OCI-LY1 (cell line): Measurements from ENCODE around the gene SLC1A2.

Experiments
- EZH2 ChIP-seq: fragments of 200-600 bp; sonication (generic), shearing (Covaris generic); IDR thresholded peaks from 2 replicates; pipeline ENCODE4 v1.8.0; 2017; ENCODE audit warnings: borderline replicate concordance, mixed run types, mild to moderate bottlenecking, antibody characterized with exemption, low read length, moderate library complexity, mixed read lengths
- TF ChIP-seq, protein P1 (sequence below): fragments of 200-600 bp; sonication (generic), shearing (Covaris generic); IDR thresholded peaks from 2 replicates; pipeline ENCODE4 v1.5.1; 2017; ENCODE audit warnings: mild to moderate bottlenecking, antibody characterized with exemption, low read length, moderate library complexity, mixed read lengths

DNA sequence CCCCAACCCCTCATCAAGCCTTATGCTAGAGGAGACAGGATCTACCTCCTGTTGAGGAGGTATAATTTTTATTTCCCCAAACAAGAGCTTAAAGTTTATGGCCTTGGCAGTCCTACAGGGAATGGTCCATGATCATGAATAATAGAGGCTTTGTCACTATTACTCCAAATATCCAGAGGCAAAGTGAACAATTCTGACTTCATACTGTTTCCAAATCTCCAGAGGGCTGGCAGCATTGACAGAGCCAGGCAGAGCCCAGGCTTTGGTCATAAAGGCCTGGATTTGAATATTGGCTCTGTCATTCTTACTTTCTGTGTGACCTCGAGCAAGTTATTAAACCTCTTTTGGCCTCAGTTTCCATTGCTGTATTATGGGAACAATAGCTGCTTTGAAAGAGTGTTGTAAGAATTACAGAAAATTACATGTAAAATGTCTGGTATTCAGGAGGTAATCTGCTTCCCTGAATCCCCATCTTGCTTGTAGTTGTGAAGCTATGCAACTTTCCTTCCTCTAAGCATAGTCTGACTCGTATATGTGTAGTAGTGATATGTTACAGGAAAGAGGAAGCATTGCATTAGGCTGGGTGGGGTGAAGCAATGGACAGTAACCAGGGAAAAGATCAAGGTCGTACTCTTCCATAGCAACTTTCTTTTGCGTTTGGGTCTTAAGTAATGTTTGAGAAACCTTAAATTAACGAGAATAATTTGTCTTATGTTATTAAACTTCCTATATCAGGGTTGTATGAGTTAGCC is 191.6 kb downstream of the SLC1A2 start:
- TF ChIP-seq, protein P1, sequence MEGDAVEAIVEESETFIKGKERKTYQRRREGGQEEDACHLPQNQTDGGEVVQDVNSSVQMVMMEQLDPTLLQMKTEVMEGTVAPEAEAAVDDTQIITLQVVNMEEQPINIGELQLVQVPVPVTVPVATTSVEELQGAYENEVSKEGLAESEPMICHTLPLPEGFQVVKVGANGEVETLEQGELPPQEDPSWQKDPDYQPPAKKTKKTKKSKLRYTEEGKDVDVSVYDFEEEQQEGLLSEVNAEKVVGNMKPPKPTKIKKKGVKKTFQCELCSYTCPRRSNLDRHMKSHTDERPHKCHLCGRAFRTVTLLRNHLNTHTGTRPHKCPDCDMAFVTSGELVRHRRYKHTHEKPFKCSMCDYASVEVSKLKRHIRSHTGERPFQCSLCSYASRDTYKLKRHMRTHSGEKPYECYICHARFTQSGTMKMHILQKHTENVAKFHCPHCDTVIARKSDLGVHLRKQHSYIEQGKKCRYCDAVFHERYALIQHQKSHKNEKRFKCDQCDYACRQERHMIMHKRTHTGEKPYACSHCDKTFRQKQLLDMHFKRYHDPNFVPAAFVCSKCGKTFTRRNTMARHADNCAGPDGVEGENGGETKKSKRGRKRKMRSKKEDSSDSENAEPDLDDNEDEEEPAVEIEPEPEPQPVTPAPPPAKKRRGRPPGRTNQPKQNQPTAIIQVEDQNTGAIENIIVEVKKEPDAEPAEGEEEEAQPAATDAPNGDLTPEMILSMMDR: no peak
- no peak for TF ChIP-seq EZH2
